ENCODE results near the gene ACTN3. TPM values are rescaled to one million over a fixed set of nuclear protein-coding genes. Genes with fewer than 3 reads are reported as not detected.

The ACTN3 gene
- total RNA-seq, 1 donor from 2014 or later, result 0.07 TPM

DNA sequence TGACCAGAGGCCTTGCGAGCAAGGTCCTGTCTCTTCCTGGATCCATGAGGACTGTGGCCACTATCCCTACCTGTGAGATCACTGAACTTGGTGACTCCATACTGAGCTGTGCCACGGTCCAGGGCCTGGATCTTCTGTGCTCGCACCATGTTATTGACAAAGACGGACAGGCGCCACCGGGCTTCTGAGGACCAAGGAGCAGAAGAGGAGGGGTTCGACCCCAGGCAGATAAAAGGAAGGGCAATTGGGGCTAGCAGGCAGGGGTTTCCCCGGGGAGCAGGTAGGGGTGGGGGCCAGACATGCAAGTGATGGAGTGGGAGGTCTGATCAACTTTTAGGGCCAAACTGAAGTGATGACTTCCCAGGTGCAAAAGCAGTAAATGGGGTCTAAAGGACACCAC is 19.5 kb downstream of the ACTN3 start:
- DNase-seq (ENCODE audit: low spot score), result no peak
- H3K4me1 Mint-ChIP-seq (ENCODE audit: low read depth), result peaks cover 7% of the 10 kb centered on the region
- peaks cover 2% of the 10 kb centered on the region for H3K27me3 Mint-ChIP-seq (ENCODE audit: low read depth)
- no peak overlapping the region for H3K4me3 Mint-ChIP-seq (ENCODE audit: unreplicated experiment)
- TF ChIP-seq, protein P1, sequence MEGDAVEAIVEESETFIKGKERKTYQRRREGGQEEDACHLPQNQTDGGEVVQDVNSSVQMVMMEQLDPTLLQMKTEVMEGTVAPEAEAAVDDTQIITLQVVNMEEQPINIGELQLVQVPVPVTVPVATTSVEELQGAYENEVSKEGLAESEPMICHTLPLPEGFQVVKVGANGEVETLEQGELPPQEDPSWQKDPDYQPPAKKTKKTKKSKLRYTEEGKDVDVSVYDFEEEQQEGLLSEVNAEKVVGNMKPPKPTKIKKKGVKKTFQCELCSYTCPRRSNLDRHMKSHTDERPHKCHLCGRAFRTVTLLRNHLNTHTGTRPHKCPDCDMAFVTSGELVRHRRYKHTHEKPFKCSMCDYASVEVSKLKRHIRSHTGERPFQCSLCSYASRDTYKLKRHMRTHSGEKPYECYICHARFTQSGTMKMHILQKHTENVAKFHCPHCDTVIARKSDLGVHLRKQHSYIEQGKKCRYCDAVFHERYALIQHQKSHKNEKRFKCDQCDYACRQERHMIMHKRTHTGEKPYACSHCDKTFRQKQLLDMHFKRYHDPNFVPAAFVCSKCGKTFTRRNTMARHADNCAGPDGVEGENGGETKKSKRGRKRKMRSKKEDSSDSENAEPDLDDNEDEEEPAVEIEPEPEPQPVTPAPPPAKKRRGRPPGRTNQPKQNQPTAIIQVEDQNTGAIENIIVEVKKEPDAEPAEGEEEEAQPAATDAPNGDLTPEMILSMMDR (IDR thresholded peaks at IDR 0.05), result no peak
- H3K27ac Mint-ChIP-seq (ENCODE audit: unreplicated experiment), result no peak overlapping the region
- no peaks in the 10 kb centered on the region for H3K36me3 Mint-ChIP-seq (ENCODE audit: low read depth)
- no peaks in the 10 kb centered on the region for H3K9me3 Mint-ChIP-seq (ENCODE audit: low read depth)

DNA sequence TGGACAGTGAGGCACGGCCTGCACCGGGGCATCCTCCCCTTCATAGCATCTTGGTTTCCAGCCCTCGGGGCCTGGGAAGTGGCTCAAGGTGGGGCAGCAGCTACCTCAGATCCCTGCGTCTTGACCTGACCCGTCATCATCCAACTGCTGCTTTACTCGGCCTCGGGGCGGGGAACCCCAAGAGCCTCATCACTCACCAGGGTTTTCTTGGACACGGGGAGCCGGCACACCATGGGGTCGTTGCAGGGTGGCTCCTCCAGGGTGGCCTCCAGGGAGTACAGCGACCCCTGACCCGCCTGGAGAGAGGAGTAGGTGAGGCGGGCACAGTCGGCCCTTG is 21.1 kb downstream of the ACTN3 start:
- H3K36me3 Mint-ChIP-seq (ENCODE audit: low read depth), result no peaks in the 10 kb centered on the region
- H3K4me3 Mint-ChIP-seq (ENCODE audit: unreplicated experiment), result no peak overlapping the region
- no peaks in the 10 kb centered on the region for H3K9me3 Mint-ChIP-seq (ENCODE audit: low read depth)
- peaks cover 7% of the 10 kb centered on the region for H3K4me1 Mint-ChIP-seq (ENCODE audit: low read depth)
- DNase-seq (ENCODE audit: low spot score), result no peak
- H3K27me3 Mint-ChIP-seq (ENCODE audit: low read depth), result peaks cover 2% of the 10 kb centered on the region
- no peak overlapping the region for H3K27ac Mint-ChIP-seq (ENCODE audit: unreplicated experiment)
- TF ChIP-seq, protein P1 (IDR thresholded peaks at IDR 0.05), result no peak

DNA sequence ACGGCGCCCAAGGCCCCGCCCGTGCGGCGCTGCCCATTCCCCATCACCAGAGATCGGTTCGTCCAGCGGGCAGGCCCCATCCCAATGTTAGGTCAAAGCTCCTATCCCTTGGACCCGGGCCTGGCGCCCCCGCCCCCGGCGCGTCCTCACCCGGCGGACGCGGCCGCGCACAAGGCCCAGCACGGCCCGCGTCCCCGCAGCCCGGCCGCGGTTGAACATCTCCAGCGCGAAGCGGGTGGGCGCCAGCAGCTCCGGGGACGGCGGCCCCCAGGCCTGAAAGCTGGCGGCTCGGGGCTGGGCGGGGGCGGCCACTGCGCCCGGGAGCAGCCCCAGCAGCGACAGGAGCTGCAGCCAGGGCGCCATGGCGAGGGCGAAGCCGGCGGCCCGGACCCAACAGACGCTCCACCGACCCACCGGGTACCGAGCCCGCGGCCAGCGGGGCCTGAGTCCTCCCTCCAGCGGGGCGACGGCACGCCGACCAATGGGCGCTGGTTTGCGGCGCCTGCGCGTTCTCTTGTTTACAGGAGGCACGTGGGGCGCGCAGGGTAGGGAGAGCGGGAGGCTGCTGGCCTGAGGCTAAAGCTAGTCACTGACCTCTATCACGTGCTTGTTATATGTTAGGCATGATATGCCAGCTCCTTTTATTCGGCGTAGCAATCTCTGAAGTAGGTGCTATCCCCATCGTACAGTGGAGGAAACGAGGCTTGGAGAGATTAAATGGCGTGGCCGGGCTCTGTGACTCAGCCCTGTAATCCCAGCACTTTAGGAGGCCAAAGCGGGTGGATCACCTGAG is 21.6 kb downstream of the ACTN3 start, which contains the start of gene CTSF:
Gene CTSF, minus strand, starts transcription at position 483 of the 793 bp plus-strand sequence. Its CDS starts 120 bp downstream, at position 363.
- Mint-ChIP-seq H3K4me1 (ENCODE audit: low read depth) (peaks cover 7% of the 10 kb centered on the region), H3K9me3 (ENCODE audit: low read depth) (no peaks in the 10 kb centered on the region), H3K27me3 (ENCODE audit: low read depth) (peaks cover 2% of the 10 kb centered on the region), H3K4me3 (ENCODE audit: unreplicated experiment) (no peak within 1 kb of the TSS), H3K36me3 (ENCODE audit: low read depth) (no peaks in the 10 kb centered on the region), H3K27ac (ENCODE audit: unreplicated experiment) (no peak within 1 kb of the TSS)
- DNase-seq (ENCODE audit: low spot score), result no peak
- TF ChIP-seq, protein P1 (IDR thresholded peaks at IDR 0.05), result no peak

DNA sequence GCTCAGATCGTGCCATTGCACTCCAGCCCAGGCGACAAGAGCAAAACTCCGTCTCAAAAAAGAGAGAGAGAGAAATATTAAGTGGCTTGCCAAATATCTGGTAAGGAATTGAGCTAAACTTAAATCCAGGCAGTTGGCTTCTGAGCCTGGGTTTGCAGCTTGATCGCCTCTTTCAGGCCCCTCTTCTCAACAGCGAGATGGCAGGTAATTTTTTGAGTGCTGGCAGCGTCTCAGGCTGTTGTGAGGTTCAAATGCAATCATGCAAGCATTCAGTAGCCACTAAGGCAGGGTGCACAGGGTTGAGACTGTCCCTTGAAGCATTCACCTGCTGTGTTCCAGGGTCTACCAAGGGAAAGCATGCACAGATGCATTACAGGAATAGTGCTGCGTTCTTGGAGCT is 22.4 kb downstream of the ACTN3 start:
- H3K9me3 Mint-ChIP-seq (ENCODE audit: low read depth), result no peaks in the 10 kb centered on the region
- TF ChIP-seq, protein P1 (IDR thresholded peaks at IDR 0.05), result no peak

DNA sequence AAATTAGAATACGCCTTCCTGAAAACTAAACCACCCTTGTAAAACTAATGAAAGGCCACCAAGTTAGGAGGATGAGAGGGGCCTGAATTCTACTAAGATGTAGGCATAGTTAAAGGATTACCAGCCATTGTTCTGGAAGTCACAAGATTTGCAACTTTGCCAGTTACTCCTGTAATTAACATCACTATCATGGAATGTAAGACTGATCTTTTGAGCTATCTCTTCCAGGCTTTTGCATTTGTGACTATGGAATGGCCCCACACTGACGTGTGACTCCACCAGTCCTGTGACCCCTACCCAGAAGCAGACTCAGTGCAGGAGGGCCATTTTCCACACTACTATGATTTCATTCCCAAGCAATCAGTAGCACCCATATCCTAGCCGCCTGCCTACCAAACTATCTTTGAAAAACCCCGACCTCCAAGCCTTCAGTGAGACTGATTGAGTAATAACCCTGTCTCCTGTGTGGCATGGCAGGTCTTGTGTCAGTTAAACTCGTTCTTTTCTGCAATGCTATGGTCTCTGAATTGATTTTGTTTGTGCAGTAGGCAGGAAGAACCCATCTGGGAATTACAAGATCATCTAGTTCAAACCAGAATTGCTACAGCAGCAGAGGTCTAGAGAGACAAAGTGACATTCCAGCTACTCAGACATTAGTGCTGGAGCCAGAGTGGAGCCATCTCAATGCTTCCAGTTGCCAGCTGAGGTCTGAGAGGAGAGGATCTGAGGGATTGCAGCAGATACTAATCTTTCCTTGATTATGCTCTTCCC is 23.6 kb downstream of the ACTN3 start:
- TF ChIP-seq, protein P1 (IDR thresholded peaks at IDR 0.05), result no peak
- Mint-ChIP-seq H3K36me3 (ENCODE audit: low read depth) (no peaks in the 10 kb centered on the region), H3K4me3 (ENCODE audit: unreplicated experiment) (no peak overlapping the region), H3K27ac (ENCODE audit: unreplicated experiment) (peak overlapping the region; percentile 38), H3K9me3 (ENCODE audit: low read depth) (no peaks in the 10 kb centered on the region), H3K27me3 (ENCODE audit: low read depth) (peaks cover 18% of the 10 kb centered on the region), H3K4me1 (ENCODE audit: low read depth) (peaks cover 7% of the 10 kb centered on the region)
- no peak for DNase-seq (ENCODE audit: low spot score)

More for the DNA sequence above, 22.4 kb downstream of the ACTN3 start:
- no peak overlapping the region for H3K4me3 Mint-ChIP-seq (ENCODE audit: unreplicated experiment)
- H3K27me3 Mint-ChIP-seq (ENCODE audit: low read depth), result peaks cover 7% of the 10 kb centered on the region
- peaks cover 7% of the 10 kb centered on the region for H3K4me1 Mint-ChIP-seq (ENCODE audit: low read depth)
- DNase-seq (ENCODE audit: low spot score), result no peak
- H3K27ac Mint-ChIP-seq (ENCODE audit: unreplicated experiment), result no peak overlapping the region
- H3K36me3 Mint-ChIP-seq (ENCODE audit: low read depth), result no peaks in the 10 kb centered on the region
